Activated T-helper 1 cell treated with Interleukin-2 at 50 U/mL for 16 hours (primary cell): ENCODE measurements around the gene NRARP.
"Not testable (repeated sequence)": the region's sequence is repeated elsewhere in the genome, so short reads cannot be mapped to it uniquely, and the experiment has no call there.

ENCODE experiments used
- DNase-seq: peaks from one replicate; pipeline ENCODE4 v3.0.0-alpha.2; 2020; ENCODE audit warnings: low read depth

The NRARP gene

GRCh38 chr9:137302118-137302448 lies at the start of gene NRARP:
TSS of gene NRARP (minus strand) at chr9:137302271. CDS start at chr9:137301928, 343 bp downstream.
- DNase-seq: peak; percentile 90

GRCh38 chr9:137350696-137351584 lies 48.9 kb upstream of the NRARP start:
- DNase-seq: no peak

GRCh38 chr9:137349471-137350033 lies 47.5 kb upstream of the NRARP start:
- no peak for DNase-seq

- no peak for DNase-seq
Observed at GRCh38 chr9:137348769-137349470, 46.8 kb upstream of the NRARP start.

- DNase-seq: no peak
Observed at GRCh38 chr9:137347928-137348327, 45.9 kb upstream of the NRARP start.

GRCh38 chr9:137342482-137342881 lies 40.4 kb upstream of the NRARP start:
- no peak for DNase-seq

- DNase-seq: no peak
Observed at GRCh38 chr9:137341227-137341626, 39.2 kb upstream of the NRARP start.

- DNase-seq: not testable (repeated sequence)
Observed at GRCh38 chr9:137339908-137340462, 37.9 kb upstream of the NRARP start.

GRCh38 chr9:137339045-137339907 lies 37.2 kb upstream of the NRARP start:
- no peak for DNase-seq

GRCh38 chr9:137336735-137337134 lies 34.7 kb upstream of the NRARP start:
- no peak for DNase-seq

- DNase-seq: no peak
Observed at GRCh38 chr9:137333016-137333671, 31.1 kb upstream of the NRARP start.

- DNase-seq: no peak
Observed at GRCh38 chr9:137331929-137332328, 29.9 kb upstream of the NRARP start.

GRCh38 chr9:137330689-137331088 lies 28.6 kb upstream of the NRARP start:
- no peak for DNase-seq

GRCh38 chr9:137329590-137329989 lies 27.5 kb upstream of the NRARP start:
- not testable (repeated sequence) for DNase-seq

- DNase-seq: not testable (repeated sequence)
Observed at GRCh38 chr9:137327641-137328550, 25.8 kb upstream of the NRARP start.

- no peak for DNase-seq
Observed at GRCh38 chr9:137326445-137327065, 24.5 kb upstream of the NRARP start.

GRCh38 chr9:137325799-137326198 lies 23.7 kb upstream of the NRARP start:
- DNase-seq: no peak

GRCh38 chr9:137325124-137325523 lies 23.1 kb upstream of the NRARP start:
- no peak for DNase-seq

GRCh38 chr9:137323531-137324331 lies 21.7 kb upstream of the NRARP start:
- DNase-seq: no peak
